ENCODE results near the gene CCBE1. TPM values are rescaled to one million over a fixed set of nuclear protein-coding genes. Genes with fewer than 3 reads are reported as not detected.

Gene CCBE1
- total RNA-seq, 4 donors from 2014 or later: 0.18 to 2.8 (median 1.6) TPM

- H3K27ac ChIP-seq: no peak overlapping the region
- H3K4me1 ChIP-seq: no peaks in the 10 kb centered on the region
Measured at GRCh38 chr18:59681521-59682004, 15.7 kb downstream of the CCBE1 start.

GRCh38 chr18:59681051-59681450 lies 16.2 kb downstream of the CCBE1 start:
- DNase-seq: no peak
- no peaks in the 10 kb centered on the region for H3K9me3 ChIP-seq
- no peak overlapping the region for H3K4me3 ChIP-seq
- TF ChIP-seq CTCF (IDR thresholded peaks at IDR 0.05) (no peak), POLR2A (IDR thresholded peaks at IDR 0.05) (no peak)
- no peaks in the 10 kb centered on the region for H3K36me3 ChIP-seq
- no peaks in the 10 kb centered on the region for H3K27me3 ChIP-seq
- no peak overlapping the region for H3K27ac ChIP-seq
- no peaks in the 10 kb centered on the region for H3K4me1 ChIP-seq

More at GRCh38 chr18:59681521-59682004, 15.7 kb downstream of the CCBE1 start:
- Histone ChIP-seq H3K9me3 (no peaks in the 10 kb centered on the region), H3K27me3 (no peaks in the 10 kb centered on the region), H3K4me3 (no peak overlapping the region), H3K36me3 (no peaks in the 10 kb centered on the region)
- DNase-seq: no peak
- TF ChIP-seq CTCF (IDR thresholded peaks at IDR 0.05) (no peak), POLR2A (IDR thresholded peaks at IDR 0.05) (no peak)

- no peaks in the 10 kb centered on the region for H3K9me3 ChIP-seq
- no peaks in the 10 kb centered on the region for H3K27me3 ChIP-seq
- H3K4me3 ChIP-seq: no peak overlapping the region
- TF ChIP-seq POLR2A (IDR thresholded peaks at IDR 0.05) (no peak), CTCF (IDR thresholded peaks at IDR 0.05) (no peak)
- H3K27ac ChIP-seq: no peak overlapping the region
- H3K4me1 ChIP-seq: no peaks in the 10 kb centered on the region
- H3K36me3 ChIP-seq: no peaks in the 10 kb centered on the region
- no peak for DNase-seq
Measured at GRCh38 chr18:59675346-59675745, 21.9 kb downstream of the CCBE1 start.

GRCh38 chr18:59674903-59675270 lies 22.3 kb downstream of the CCBE1 start:
- no peaks in the 10 kb centered on the region for H3K36me3 ChIP-seq
- H3K27ac ChIP-seq: no peak overlapping the region
- H3K4me3 ChIP-seq: no peak overlapping the region
- no peak for DNase-seq
- no peaks in the 10 kb centered on the region for H3K9me3 ChIP-seq
- no peaks in the 10 kb centered on the region for H3K4me1 ChIP-seq
- no peaks in the 10 kb centered on the region for H3K27me3 ChIP-seq
- TF ChIP-seq POLR2A (IDR thresholded peaks at IDR 0.05) (no peak), CTCF (IDR thresholded peaks at IDR 0.05) (no peak)

GRCh38 chr18:59674186-59674902 lies 22.9 kb downstream of the CCBE1 start:
- Histone ChIP-seq H3K4me3 (no peak overlapping the region), H3K27me3 (no peaks in the 10 kb centered on the region), H3K27ac (no peak overlapping the region), H3K36me3 (no peaks in the 10 kb centered on the region), H3K9me3 (no peaks in the 10 kb centered on the region), H3K4me1 (no peaks in the 10 kb centered on the region)
- no peak for DNase-seq
- TF ChIP-seq CTCF (IDR thresholded peaks at IDR 0.05) (no peak), POLR2A (IDR thresholded peaks at IDR 0.05) (no peak)
